Measurements from ENCODE around the gene SARM1.
"Not testable (repeated sequence)": the region's sequence is repeated elsewhere in the genome, so short reads cannot be mapped to it uniquely, and the experiment has no call there.

Gene SARM1

GRCh38 chr17:28397275-28397674 is 25.8 kb downstream of the SARM1 start:
- DNase-seq, result no peak

- DNase-seq, result no peak
Measured at GRCh38 chr17:28397687-28398279, 26.3 kb downstream of the SARM1 start.

DNA sequence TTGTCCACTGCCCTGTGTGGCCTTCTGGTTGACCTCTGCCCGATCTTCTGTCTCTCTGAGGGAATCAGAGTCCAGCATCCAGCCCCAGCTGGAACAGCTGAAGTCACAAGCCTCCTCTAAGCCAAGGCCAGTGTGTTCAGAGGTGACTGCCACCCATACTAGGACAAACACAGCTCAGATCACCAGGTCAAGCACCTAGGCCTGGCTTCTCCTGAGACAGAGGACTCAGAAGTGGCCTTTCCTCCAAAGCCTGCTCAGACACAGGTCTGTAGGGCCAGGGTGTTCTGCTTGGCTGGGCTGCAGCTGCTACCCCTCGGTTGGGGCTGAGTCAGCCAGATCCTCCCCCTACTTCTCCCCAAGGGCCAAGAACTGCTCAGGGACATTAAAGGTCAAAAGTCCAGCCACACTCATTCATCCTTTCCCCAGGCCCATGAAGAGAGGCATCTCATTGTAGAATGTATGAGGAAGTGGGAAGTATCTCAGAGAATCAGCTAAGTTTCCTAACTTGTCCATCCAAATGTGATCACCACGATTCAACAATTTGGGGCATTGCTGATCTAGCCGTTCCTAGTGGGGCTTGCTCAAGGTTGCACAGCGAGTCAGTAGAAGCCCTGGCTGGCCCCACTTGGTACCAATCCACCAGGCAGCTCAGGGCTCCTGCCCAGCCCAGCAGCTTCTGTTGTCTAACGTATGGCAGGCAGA is 26.9 kb downstream of the SARM1 start:
- no peak for DNase-seq

GRCh38 chr17:28399808-28400207 is 28.3 kb downstream of the SARM1 start:
- DNase-seq, result no peak

DNA sequence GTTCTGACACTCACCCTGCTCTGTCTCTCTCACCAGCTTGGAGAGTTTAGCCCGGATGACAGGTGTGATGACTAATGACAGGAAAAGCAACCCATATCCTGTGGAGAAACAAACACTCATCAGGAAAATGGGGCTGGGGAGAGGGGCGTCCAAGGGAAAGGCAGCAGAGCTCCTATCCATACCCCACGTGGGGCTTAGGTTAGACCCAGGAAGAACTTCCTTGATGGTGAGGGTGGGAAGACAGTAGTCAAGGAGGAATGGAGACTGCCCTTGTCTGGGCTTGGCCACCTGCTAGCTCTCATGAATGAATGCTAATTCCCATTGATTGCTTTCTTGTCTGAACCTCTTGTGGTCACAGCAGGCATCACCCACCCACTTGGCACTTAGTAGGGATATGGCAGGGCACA is 30.7 kb downstream of the SARM1 start:
- no peak for DNase-seq

- no peak for DNase-seq
Measured at GRCh38 chr17:28402844-28403243, 31.4 kb downstream of the SARM1 start.

- no peak for DNase-seq
Measured at GRCh38 chr17:28404007-28404406, 32.5 kb downstream of the SARM1 start.

DNA sequence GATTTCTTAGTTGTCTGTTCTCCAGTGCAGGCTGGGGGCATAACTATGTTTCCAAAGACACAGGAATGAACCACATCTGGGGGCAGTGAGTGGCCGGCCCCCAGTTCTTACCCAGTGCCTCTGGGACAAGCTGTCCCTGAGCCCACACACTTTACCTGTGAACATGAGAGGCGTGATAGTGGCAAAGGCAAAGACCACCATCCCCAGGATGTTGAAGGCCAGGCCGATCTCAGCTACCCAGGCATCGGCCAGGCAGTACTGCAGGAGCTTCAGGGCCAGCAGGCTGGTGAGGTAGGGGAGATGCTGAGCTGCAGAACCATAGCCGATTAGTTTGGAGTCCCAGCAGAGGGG is 32.9 kb downstream of the SARM1 start:
- DNase-seq, result no peak

- no peak for DNase-seq
Measured at GRCh38 chr17:28404812-28405570, 33.5 kb downstream of the SARM1 start.

- no peak for DNase-seq
Measured at GRCh38 chr17:28405632-28406472, 34.4 kb downstream of the SARM1 start, which contains the start of gene SLC46A1. Gene SLC46A1 (minus strand): TSS chr17:28406212. CDS start chr17:28406114, 98 bp downstream.

- DNase-seq, result no peak
Measured at GRCh38 chr17:28406473-28406814, 35.0 kb downstream of the SARM1 start.

GRCh38 chr17:28407130-28407973 is 35.9 kb downstream of the SARM1 start:
- DNase-seq, result no peak

DNA sequence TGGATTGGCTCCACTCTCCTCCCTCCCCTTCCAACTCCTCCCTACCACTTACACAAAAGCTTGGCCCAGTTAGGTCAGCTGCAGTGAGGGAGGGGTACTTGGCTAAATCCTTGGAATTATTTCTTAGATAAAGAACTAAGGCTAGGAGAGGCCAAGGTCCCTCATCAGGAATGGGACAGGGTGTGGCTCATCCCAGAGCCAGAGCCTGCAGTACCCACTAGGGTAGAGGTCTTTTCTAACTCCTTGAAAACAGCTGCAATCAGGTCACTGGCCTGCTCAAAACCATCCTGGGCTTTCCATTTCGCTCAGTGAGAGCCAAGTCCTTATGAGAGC is 36.4 kb downstream of the SARM1 start:
- DNase-seq, result no peak

- no peak for DNase-seq
Measured at GRCh38 chr17:28412099-28412498, 40.6 kb downstream of the SARM1 start.

GRCh38 chr17:28413804-28414203 is 42.3 kb downstream of the SARM1 start:
- no peak for DNase-seq

GRCh38 chr17:28415886-28416285 is 44.4 kb downstream of the SARM1 start:
- DNase-seq, result no peak

DNA sequence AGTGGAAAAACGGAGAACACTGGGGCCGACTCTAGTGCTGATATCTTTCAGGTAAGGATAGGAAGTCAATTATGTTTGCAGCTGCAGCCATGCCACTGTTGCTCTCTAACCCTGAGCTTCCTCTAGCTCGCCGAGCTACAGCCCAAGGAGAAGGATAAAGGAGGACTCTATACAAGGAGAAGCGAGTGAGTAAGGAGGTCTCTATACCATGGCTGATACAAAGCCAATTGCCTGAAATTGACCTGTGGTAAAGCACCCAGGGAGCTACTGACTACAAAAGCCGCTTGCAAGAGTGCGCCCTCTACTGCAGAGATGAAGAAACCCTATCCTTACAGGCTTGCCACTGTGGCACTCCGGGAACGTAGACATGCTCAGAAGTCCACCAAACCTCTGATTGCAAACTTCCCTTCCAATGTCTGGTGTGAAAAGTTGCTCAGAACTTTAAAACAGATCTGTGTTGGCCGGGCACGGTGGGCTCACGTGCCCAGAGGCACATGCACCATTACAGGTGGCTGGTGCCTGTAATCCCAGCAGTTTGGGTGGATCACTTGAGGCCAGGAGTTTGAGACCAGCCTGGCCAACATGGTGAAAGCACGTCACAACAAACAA is 45.3 kb downstream of the SARM1 start:
- DNase-seq, result peak; percentile 29

DNA sequence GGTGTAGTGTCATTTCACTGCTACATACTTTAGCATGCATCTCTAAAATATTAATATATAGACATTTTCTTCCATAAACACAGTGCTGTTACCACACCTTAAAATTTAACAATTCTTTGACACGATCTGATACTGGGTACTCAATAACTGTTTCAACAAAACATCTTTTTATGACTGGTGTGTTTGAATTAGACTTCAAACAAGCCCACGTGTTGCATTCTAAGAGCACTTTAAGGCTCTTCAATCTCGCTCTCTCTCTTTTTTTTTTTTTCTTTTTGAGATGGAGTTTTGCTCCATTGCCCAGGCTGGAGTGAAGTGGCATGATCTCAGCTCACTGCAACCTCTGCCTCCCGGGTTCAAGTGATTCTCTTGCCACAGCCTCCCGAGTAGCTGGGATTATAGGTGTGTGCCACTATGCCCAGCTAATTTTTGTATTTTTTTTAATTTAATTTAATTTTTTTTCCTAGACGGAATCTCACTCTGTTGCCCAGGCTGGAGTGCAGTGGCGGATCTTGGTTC is 50.4 kb downstream of the SARM1 start:
- DNase-seq, result no peak

- DNase-seq, result no peak
Measured at GRCh38 chr17:28425206-28425605, 53.7 kb downstream of the SARM1 start.

DNA sequence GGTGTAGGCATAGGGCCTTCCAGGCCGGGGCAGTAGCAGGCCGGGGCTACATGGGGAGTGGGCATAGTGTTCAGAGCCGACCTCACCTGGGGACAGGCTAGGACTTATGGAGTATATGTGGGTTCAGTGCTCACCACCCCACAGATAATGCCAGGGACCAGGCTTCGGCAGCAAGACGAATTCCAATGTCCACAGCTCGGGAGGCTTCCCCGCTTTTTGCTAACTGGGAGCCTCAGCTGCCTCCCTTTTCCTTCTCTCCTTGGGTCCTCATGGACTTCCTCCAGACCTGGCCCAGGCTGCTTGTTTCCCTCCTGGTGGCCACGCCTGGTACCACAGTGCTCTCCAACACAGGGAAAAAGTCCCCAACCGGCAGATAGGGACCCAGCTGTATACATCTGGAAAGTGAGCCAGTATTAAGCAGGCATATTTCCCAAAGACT is 54.6 kb downstream of the SARM1 start:
- no peak for DNase-seq

DNA sequence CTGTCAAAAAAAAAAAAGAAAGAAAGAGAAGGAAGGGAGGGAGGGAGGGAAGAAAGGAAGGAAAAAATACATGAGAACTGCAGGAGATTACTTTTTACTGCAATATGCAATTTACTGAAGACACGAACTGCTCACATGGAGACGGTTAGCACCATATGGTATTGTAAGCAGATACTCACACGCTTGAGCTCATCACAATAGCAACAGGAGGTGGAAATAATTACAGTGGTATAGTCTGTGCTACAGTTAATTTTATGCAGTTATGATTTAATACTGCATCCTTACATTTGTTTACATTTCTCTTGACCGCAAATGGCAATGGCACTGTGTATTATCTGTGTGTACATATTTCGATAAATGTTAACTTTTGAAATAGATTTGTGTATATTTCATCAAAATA is 55.9 kb downstream of the SARM1 start:
- no peak for DNase-seq

GRCh38 chr17:28427982-28428381 is 56.5 kb downstream of the SARM1 start:
- DNase-seq, result not testable (repeated sequence)
